ENCODE measurements around the gene EHMT1.

- TF ChIP-seq CTCF (IDR thresholded peaks at IDR 0.05; ENCODE audit: insufficient read depth, low read depth, low read length) (no peak), EZH2 (IDR thresholded peaks at IDR 0.05; ENCODE audit: insufficient read depth, low read length) (no peak)
Measured at GRCh38 chr9:137589441-137590122, 29.2 kb upstream of the EHMT1 start.

All from astrocyte (in vitro differentiated cells and primary cell).